ENCODE results near the gene FLCN.

Gene FLCN

GRCh38 chr17:17170346-17170985 is 66.5 kb downstream of the FLCN start:
- no peak for DNase-seq (ENCODE audit: low read depth)
- H3K4me3 ChIP-seq (ENCODE audit: low read depth, low read length), result no peak overlapping the region
- no peak for TF ChIP-seq MYC (IDR thresholded peaks at IDR 0.05; ENCODE audit: low read depth, low read length)
- no peak for TF ChIP-seq MAX (IDR thresholded peaks at IDR 0.05; ENCODE audit: low read depth, low read length)
- no peak for TF ChIP-seq CTCF (IDR thresholded peaks at IDR 0.05; ENCODE audit: low read depth, low read length)
- TF ChIP-seq POLR2A (IDR thresholded peaks at IDR 0.05; ENCODE audit: extremely low read depth, insufficient read length), result no peak

- no peak for DNase-seq (ENCODE audit: low read depth)
- H3K4me3 ChIP-seq (ENCODE audit: low read depth, low read length), result no peak overlapping the region
- no peak for TF ChIP-seq CTCF (IDR thresholded peaks at IDR 0.05; ENCODE audit: low read depth, low read length)
- TF ChIP-seq MAX (IDR thresholded peaks at IDR 0.05; ENCODE audit: low read depth, low read length), result no peak
- TF ChIP-seq POLR2A (IDR thresholded peaks at IDR 0.05; ENCODE audit: extremely low read depth, insufficient read length), result no peak
- TF ChIP-seq MYC (IDR thresholded peaks at IDR 0.05; ENCODE audit: low read depth, low read length), result no peak
Observed at GRCh38 chr17:17169396-17169795, 67.6 kb downstream of the FLCN start.

- DNase-seq (ENCODE audit: low read depth), result no peak
- H3K4me3 ChIP-seq (ENCODE audit: low read depth, low read length), result no peak overlapping the region
- TF ChIP-seq MAX (IDR thresholded peaks at IDR 0.05; ENCODE audit: low read depth, low read length) (no peak), MYC (IDR thresholded peaks at IDR 0.05; ENCODE audit: low read depth, low read length) (no peak), CTCF (IDR thresholded peaks at IDR 0.05; ENCODE audit: low read depth, low read length) (no peak), POLR2A (IDR thresholded peaks at IDR 0.05; ENCODE audit: extremely low read depth, insufficient read length) (no peak)
Observed at GRCh38 chr17:17168401-17168800, 68.6 kb downstream of the FLCN start.

GRCh38 chr17:17167986-17168385 is 69.0 kb downstream of the FLCN start:
- H3K4me3 ChIP-seq (ENCODE audit: low read depth, low read length), result no peak overlapping the region
- no peak for TF ChIP-seq MAX (IDR thresholded peaks at IDR 0.05; ENCODE audit: low read depth, low read length)
- no peak for TF ChIP-seq POLR2A (IDR thresholded peaks at IDR 0.05; ENCODE audit: extremely low read depth, insufficient read length)
- TF ChIP-seq CTCF (IDR thresholded peaks at IDR 0.05; ENCODE audit: low read depth, low read length), result no peak
- no peak for TF ChIP-seq MYC (IDR thresholded peaks at IDR 0.05; ENCODE audit: low read depth, low read length)
- no peak for DNase-seq (ENCODE audit: low read depth)

- TF ChIP-seq CTCF (IDR thresholded peaks at IDR 0.05; ENCODE audit: low read depth, low read length) (no peak), POLR2A (IDR thresholded peaks at IDR 0.05; ENCODE audit: extremely low read depth, insufficient read length) (no peak), MYC (IDR thresholded peaks at IDR 0.05; ENCODE audit: low read depth, low read length) (no peak), MAX (IDR thresholded peaks at IDR 0.05; ENCODE audit: low read depth, low read length) (no peak)
- H3K4me3 ChIP-seq (ENCODE audit: low read depth, low read length), result no peak overlapping the region
- no peak for DNase-seq (ENCODE audit: low read depth)
Observed at GRCh38 chr17:17167356-17167755, 69.6 kb downstream of the FLCN start.

Data from NB4 (cell line).